Left renal pelvis (tissue), 4 donors: ENCODE measurements around the gene C9orf78. TPM values are rescaled to one million over a fixed set of nuclear protein-coding genes. Genes with fewer than 3 reads are reported as not detected.
A peak's percentile ranks its signal among the peaks of the same experiment; 100 is the strongest.

Source experiments
- DNase-seq, 4 donors: peaks; one replicate each; pipeline ENCODE4 v3.0.0-alpha.2; 2013; ENCODE audit warnings: low read depth in 4 of 4, low spot score in 3 of 4
- polyA plus RNA-seq, 4 donors: library from polyadenylated mRNA; unstranded; fragments of 120-200 nt; gene quantifications; one replicate each; pipeline ENCODE4 v1.2.1, GENCODE V29; 2013; ENCODE audit not compliant: insufficient read length in 4 of 4

The C9orf78 gene, protein sequence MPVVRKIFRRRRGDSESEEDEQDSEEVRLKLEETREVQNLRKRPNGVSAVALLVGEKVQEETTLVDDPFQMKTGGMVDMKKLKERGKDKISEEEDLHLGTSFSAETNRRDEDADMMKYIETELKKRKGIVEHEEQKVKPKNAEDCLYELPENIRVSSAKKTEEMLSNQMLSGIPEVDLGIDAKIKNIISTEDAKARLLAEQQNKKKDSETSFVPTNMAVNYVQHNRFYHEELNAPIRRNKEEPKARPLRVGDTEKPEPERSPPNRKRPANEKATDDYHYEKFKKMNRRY
- polyA plus RNA-seq = 10 to 100 TPM; 64.7 to 86.9 (median 73.8) TPM

GRCh38 chr9:129835128-129835859 is at the start of gene C9orf78, which contains the start of gene USP20:
Gene C9orf78, minus strand, starts transcription at chr9:129835275. Its CDS starts 54 bp downstream, at chr9:129835221.
Gene USP20, plus strand, starts transcription at chr9:129835458. Its CDS starts 17,098 bp downstream, at chr9:129852556.
- DNase-seq = peak; percentile 90 to 93 (median 92)

- peak; percentile 72 to 86 (median 77) for DNase-seq
These were observed 49.3 kb upstream of the C9orf78 start for GRCh38 chr9:129884220-129885017.

- no peak for DNase-seq
These were observed 46.7 kb upstream of the C9orf78 start for GRCh38 chr9:129881547-129882324.

- DNase-seq = no peak
These were observed 45.8 kb upstream of the C9orf78 start for GRCh38 chr9:129880654-129881546.

DNA sequence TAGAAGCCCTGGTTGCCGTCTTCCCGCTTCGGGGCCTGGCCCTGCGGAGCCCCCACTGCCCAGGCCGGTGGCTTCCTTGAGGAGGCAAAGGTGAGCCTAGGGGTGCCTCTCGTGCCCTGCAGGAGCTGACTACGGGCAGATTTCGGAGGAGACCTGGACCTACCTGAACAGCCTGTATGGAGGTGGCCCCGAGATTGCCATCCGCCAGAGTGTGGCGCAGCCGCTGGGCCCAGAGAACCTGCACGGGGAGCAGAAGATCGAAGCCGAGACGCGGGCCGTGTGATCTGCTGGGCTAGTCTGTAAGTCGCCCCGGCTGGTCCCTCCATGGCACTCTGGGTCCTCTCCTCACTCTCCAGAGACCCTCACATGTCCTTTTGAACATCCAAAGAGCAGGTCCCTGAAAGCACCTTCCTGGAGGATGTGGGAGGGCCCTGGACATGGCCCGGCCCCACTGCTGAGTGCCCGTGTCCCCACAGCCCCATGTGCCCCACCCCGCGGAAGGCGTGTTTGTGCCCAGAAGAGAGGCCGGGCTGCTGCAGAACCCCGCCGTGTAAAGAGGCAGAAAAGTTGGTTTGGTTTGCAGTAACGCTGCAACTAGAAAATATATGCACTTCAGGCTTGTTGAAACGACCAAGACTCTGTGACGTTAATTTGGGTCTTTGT is 45.0 kb upstream of the C9orf78 start:
- DNase-seq = no peak

DNA sequence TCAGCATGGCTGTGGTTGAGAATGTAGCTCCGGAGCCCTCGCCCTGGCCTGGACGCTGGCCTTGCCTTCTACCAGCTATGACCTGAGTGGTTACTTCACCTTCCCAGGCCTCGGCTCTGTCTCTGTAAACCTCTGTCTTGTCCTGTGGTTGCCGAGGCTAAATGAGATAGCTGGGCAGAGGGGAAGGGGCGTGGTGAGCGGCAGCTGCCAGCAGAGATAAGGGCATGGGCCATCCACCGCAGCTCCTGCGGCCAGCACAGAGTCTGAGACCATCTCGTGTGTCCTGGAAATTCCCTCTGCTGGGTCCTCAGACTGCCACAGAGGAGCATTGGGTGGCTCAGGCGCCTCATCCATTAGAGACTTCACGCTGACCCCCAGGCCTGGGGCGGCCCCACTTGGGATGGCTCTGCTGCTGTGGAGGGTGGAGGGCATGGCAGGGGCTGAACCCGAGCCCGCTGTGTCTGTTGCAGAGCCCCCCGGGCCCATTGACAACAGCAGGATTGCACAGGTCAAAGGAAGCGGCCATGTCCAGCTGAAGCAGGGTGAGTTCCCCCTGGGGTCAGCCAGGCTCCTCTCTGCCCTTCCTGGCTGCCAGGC is 44.1 kb upstream of the C9orf78 start:
- no peak for DNase-seq

- no peak for DNase-seq
These were observed 43.2 kb upstream of the C9orf78 start for GRCh38 chr9:129878291-129878690.

DNA sequence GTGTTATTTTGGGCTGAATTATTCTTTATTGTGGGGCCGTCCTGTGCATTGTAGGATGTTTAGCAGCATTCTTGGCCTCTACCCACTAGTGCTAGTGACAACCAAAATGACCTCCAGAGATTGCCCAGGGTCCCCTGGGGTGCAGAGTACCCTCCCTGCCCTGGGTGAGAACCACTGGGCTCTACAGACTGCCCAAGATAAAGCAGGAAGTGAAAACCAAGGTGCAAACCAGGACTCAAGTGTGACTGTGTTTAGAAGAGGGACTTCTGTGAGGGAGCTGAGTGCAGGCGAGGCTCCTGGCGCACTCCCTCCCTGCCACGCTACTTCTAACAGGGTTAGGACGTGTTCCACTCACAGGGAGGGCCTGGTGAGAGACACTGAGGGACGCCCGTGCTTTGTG is 41.7 kb upstream of the C9orf78 start:
- no peak for DNase-seq

GRCh38 chr9:129875687-129876395 is 40.8 kb upstream of the C9orf78 start:
- no peak for DNase-seq

- no peak for DNase-seq
These were observed 40.1 kb upstream of the C9orf78 start for GRCh38 chr9:129875181-129875611.

DNA sequence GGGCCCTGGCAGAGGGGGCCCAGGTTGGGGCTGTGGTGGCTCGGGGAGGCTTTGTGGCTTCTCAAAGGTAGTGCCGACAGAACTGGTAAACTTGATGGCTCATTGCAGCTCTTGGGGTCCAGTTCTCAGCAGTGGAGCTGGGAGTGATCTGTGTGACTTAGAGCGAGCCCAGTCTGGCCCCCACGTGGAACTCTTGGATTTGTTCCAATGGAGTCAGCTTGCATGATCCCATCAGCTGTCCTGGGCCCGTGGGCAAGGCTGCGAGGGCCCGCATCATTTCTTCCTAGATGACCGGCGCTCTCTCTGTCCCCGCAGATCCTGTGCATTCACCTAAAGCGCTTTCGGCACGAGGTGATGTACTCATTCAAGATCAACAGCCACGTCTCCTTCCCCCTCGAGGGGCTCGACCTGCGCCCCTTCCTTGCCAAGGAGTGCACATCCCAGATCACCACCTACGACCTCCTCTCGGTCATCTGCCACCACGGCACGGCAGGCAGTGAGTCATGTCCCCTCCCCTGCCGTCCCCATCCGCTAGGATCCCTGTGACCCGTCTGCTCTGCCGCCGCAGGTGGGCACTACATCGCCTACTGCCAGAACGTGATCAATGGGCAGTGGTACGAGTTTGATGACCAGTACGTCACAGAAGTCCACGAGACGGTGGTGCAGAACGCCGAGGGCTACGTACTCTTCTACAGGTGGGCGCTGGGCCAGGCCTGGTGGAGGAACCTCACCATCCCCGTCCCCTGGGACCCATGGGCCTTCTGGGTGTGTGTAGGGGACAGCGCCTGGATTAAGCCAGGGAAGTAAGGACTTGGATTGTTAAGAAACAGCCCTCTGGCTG is 39.4 kb upstream of the C9orf78 start:
- DNase-seq = no peak

- DNase-seq = no peak
These were observed 38.6 kb upstream of the C9orf78 start for GRCh38 chr9:129873563-129874190.

DNA sequence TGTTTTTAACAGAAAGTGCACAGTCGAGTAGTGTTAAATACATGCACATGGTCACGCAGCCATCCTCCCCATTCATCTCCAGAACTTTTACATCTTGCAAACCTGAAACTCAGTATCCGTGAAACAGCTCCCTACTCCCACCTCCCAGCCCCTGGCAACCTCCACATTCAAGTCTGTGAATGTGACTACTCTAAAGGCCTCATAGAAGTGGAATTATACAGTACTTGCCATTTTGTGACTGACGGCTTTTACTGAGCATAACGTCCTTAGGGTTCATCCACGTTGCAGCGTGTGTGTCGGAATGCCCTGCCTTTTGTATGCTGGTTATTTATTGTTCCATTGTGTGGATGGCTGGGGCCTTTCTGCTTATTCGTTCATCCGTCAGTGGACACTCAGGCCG is 36.0 kb upstream of the C9orf78 start:
- DNase-seq = no peak

- DNase-seq = no peak
These were observed 34.8 kb upstream of the C9orf78 start for GRCh38 chr9:129869585-129870501.

DNA sequence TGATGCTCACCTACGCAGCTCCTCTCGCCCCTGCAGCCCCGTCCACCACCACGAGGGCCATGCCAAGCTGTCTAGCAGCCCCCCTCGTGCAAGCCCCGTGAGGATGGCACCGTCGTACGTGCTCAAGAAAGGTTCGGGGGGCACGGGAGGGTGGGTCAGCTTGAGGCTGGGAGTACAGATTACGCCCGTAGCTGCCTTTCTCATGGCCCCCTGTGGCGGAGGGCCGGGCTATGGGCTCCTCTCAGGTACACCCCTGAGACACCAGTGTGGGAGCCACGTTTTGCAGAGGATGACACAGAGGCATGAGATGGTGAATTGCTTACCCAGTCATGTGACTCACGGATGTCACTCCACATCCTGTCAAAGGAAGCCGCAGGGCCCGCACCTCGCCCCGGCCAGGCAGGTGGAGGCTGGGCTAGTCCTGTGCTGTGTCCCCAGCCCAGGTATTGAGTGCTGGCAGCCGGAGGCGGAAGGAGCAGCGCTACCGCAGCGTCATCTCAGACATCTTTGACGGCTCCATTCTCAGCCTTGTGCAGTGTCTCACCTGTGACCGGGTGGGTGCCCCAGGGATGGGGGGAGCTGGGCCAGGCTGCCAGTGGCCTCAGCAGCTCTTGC is 33.9 kb upstream of the C9orf78 start:
- DNase-seq = no peak
